Keratinocyte (primary cell): Measurements from ENCODE around the gene PRPH2.

ENCODE experiments used
- CTCF ChIP-seq, 3 experiments: IDR thresholded peaks in 1 of 3; conservative IDR thresholded peaks in 1 of 3; optimal IDR thresholded peaks in 1 of 3; 2 replicates in 2 of 3; 3 replicates in 1 of 3; pipeline versions ENCODE3 to v1.5.1; 2011; ENCODE audit warnings: low read length in 3 of 3, mild to moderate bottlenecking in 3 of 3, moderate library complexity in 2 of 3, control low read depth in 1 of 3, inconsistent platforms in 1 of 3; ENCODE audit not compliant: insufficient read depth in 2 of 3; ENCODE audit errors: extremely low read depth in 1 of 3
- EZH2 ChIP-seq: IDR thresholded peaks from one replicate; pipeline ENCODE4 v1.6.1; 2012; ENCODE audit warnings: inconsistent platforms, mild to moderate bottlenecking, low read length, moderate library complexity

- no peak for TF ChIP-seq CTCF (optimal IDR thresholded peaks at IDR 0.05 in 1 of 3, IDR thresholded peaks at IDR 0.05 in 1 of 3, conservative IDR thresholded peaks at IDR 0.05 in 1 of 3; ENCODE audit: extremely low read depth in 1 of 3, insufficient read depth in 2 of 3, low read length in 3 of 3)
- TF ChIP-seq EZH2 = no peak
These were observed 33.0 kb downstream of the PRPH2 start for GRCh38 chr6:42689371-42689770.
